Ascending aorta (tissue), 2 donors: ENCODE results near the gene MTR. TPM values are rescaled to one million over a fixed set of nuclear protein-coding genes. Genes with fewer than 3 reads are reported as not detected.
A peak's percentile ranks its signal among the peaks of the same experiment; 100 is the strongest.

Experiments
- DNase-seq, 2 donors: peaks; one replicate each; pipeline ENCODE4 v3.0.0-alpha.2; 2019; ENCODE audit warnings: low spot score in 2 of 2
- H3K27ac ChIP-seq, 2 donors: fragments of 200-600 bp; sonication (generic); one replicate each; pipeline ENCODE4 v1.5.1; 2016 to 2017; ENCODE audit warnings: mild to moderate bottlenecking in 1 of 2
- H3K27me3 ChIP-seq: fragments of 200-600 bp; sonication (generic); one replicate; pipeline ENCODE4 v1.5.1; 2017
- H3K36me3 ChIP-seq, 2 donors: fragments of 200-600 bp; sonication (generic); one replicate each; pipeline ENCODE4 v1.5.1; 2016
- H3K4me1 ChIP-seq, 2 donors: fragments of 200-600 bp; sonication (generic); one replicate each; pipeline ENCODE4 v1.5.1; 2016 to 2017; ENCODE audit warnings: mild to moderate bottlenecking in 1 of 2
- H3K4me3 ChIP-seq, 2 donors: fragments of 200-600 bp; sonication (generic); one replicate each; pipeline ENCODE4 v1.5.1; 2016 to 2017; ENCODE audit warnings: mild to moderate bottlenecking in 1 of 2
- H3K9me3 ChIP-seq, 2 donors: fragments of 200-600 bp; sonication (generic); one replicate each; pipeline ENCODE4 v1.5.1; 2016
- CTCF ChIP-seq, 3 experiments: fragments of 200-600 bp in 2 of 3; fragments of 450-650 bp in 1 of 3; sonication (generic) in 2 of 3; IDR thresholded peaks; one replicate each; pipeline ENCODE4 v1.5.1; 2016 to 2019; ENCODE audit warnings: antibody characterized with exemption in 3 of 3, mild to moderate bottlenecking in 1 of 3, moderate library complexity in 1 of 3
- intact Hi-C: fragments of 100-400 bp; cut with DNase I; formaldehyde crosslinking; loops from one replicate; pipeline ENCODE4 v1.15.1; 2023
- total RNA-seq: library from RNA; depleted of rRNA; stranded (reverse); fragments of >200 nt; gene quantifications from one replicate; pipeline ENCODE4 v1.1.0, GENCODE V29; 2016

The MTR gene
- total RNA-seq, 1 donor from 2014 or later = 36.1 TPM

GRCh38 chr1:236864211-236864610, 69.1 kb downstream of the MTR start:
- no peak for DNase-seq
- Histone ChIP-seq H3K36me3 (peaks cover 17 to 86% of the 10 kb centered on the region in 2 donors), H3K27me3 (no peaks in the 10 kb centered on the region), H3K27ac (no peak overlapping the region), H3K4me1 (no peaks in the 10 kb centered on the region), H3K4me3 (no peak overlapping the region), H3K9me3 (no peaks in the 10 kb centered on the region)
- intact Hi-C loops = no loop called here
- TF ChIP-seq CTCF (IDR thresholded peaks at IDR 0.05) = no peak

- no peak for DNase-seq
- intact Hi-C loops = no loop called here
- no peaks in the 10 kb centered on the region for H3K27me3 ChIP-seq
- H3K27ac ChIP-seq = no peak overlapping the region
- no peaks in the 10 kb centered on the region for H3K9me3 ChIP-seq
- H3K4me1 ChIP-seq = no peaks in the 10 kb centered on the region
- H3K4me3 ChIP-seq = no peak overlapping the region
- peaks cover 17 to 82% of the 10 kb centered on the region in 2 donors for H3K36me3 ChIP-seq
- TF ChIP-seq CTCF (IDR thresholded peaks at IDR 0.05) = no peak
Observed at GRCh38 chr1:236864996-236865817, 70.1 kb downstream of the MTR start.

- no peak overlapping the region for H3K27ac ChIP-seq
- H3K36me3 ChIP-seq = peaks cover 16 to 82% of the 10 kb centered on the region in 2 donors
- intact Hi-C loops = no loop called here
- H3K9me3 ChIP-seq = no peaks in the 10 kb centered on the region
- H3K27me3 ChIP-seq = no peaks in the 10 kb centered on the region
- no peak for DNase-seq
- TF ChIP-seq CTCF (IDR thresholded peaks at IDR 0.05) = no peak
- no peak overlapping the region for H3K4me3 ChIP-seq
- H3K4me1 ChIP-seq = no peaks in the 10 kb centered on the region
Observed at GRCh38 chr1:236865818-236866155, 70.7 kb downstream of the MTR start.

GRCh38 chr1:236868625-236869467, 73.8 kb downstream of the MTR start:
- Histone ChIP-seq H3K4me3 (no peak overlapping the region), H3K27me3 (no peaks in the 10 kb centered on the region), H3K27ac (no peak overlapping the region), H3K9me3 (no peaks in the 10 kb centered on the region), H3K36me3 (peaks cover 18 to 59% of the 10 kb centered on the region in 2 donors), H3K4me1 (no peaks in the 10 kb centered on the region)
- peak; percentile 51 to 81 (median 72) for TF ChIP-seq CTCF (IDR thresholded peaks at IDR 0.05)
- intact Hi-C loops = no loop called here
- DNase-seq = no peak

- no peak overlapping the region for H3K27ac ChIP-seq
- intact Hi-C loops = no loop called here
- DNase-seq = no peak
- no peak for TF ChIP-seq CTCF (IDR thresholded peaks at IDR 0.05)
- no peaks in the 10 kb centered on the region for H3K9me3 ChIP-seq
- no peak overlapping the region for H3K4me3 ChIP-seq
- no peaks in the 10 kb centered on the region for H3K27me3 ChIP-seq
- no peaks in the 10 kb centered on the region for H3K4me1 ChIP-seq
- H3K36me3 ChIP-seq = peaks cover 21 to 52% of the 10 kb centered on the region in 2 donors
Observed at GRCh38 chr1:236869911-236870310, 74.8 kb downstream of the MTR start.
